GM23338 (cell line): Measurements from ENCODE around the gene FCER1G. TPM values are rescaled to one million over a fixed set of nuclear protein-coding genes. Genes with fewer than 3 reads are reported as not detected.

ENCODE experiments used
- ATAC-seq: fragments of 200-7000 bp; cut with Tn5 transposase; 3 replicates; pipeline ENCODE4 v1.9.1; 2020
- DNase-seq: peaks from one replicate; pipeline ENCODE4 v3.0.0-alpha.2; 2015; ENCODE audit warnings: low spot score
- H2AFZ ChIP-seq: fragments of 200-600 bp; sonication (generic); 2 replicates; pipeline ENCODE4 v1.8.0; 2016; ENCODE audit warnings: antibody characterized with exemption, mild to moderate bottlenecking, moderate library complexity
- H3F3A ChIP-seq: fragments of 200-600 bp; sonication (generic); replicated peaks from 2 replicates; pipeline ENCODE4 v1.8.0; 2017; ENCODE audit warnings: antibody characterized with exemption, mixed run types, low read depth
- H3K27ac ChIP-seq: fragments of 200-600 bp; sonication (generic); 2 replicates; pipeline ENCODE4 v1.6.1; 2016; ENCODE audit warnings: low read depth
- H3K27me3 ChIP-seq: fragments of 200-600 bp; sonication (generic); 2 replicates; pipeline ENCODE4 v1.8.0; 2016; ENCODE audit warnings: mild to moderate bottlenecking, mixed run types, moderate library complexity; ENCODE audit not compliant: insufficient read depth
- H3K36me3 ChIP-seq: fragments of 200-600 bp; sonication (generic); 2 replicates; pipeline ENCODE4 v1.8.0; 2016; ENCODE audit warnings: mild to moderate bottlenecking; ENCODE audit not compliant: insufficient read depth
- H3K4me1 ChIP-seq: fragments of 200-600 bp; sonication (generic); 2 replicates; pipeline ENCODE4 v1.8.0; 2016; ENCODE audit warnings: mild to moderate bottlenecking, moderate library complexity; ENCODE audit not compliant: insufficient read depth
- H3K4me2 ChIP-seq: fragments of 200-600 bp; sonication (generic); 2 replicates; pipeline ENCODE4 v1.7.1; 2017; ENCODE audit warnings: mixed run types
- H3K4me3 ChIP-seq: fragments of 200-600 bp; sonication (generic); 2 replicates; pipeline ENCODE4 v1.6.1; 2016; ENCODE audit warnings: mixed run types
- H3K79me2 ChIP-seq: fragments of 200-600 bp; sonication (generic); replicated peaks from 2 replicates; pipeline ENCODE4 v1.8.0; 2017; ENCODE audit warnings: mild to moderate bottlenecking; ENCODE audit not compliant: insufficient read depth
- H3K9me2 ChIP-seq: fragments of 200-600 bp; sonication (generic); 2 replicates; pipeline ENCODE4 v1.8.0; 2017; ENCODE audit not compliant: insufficient read depth
- H4K20me1 ChIP-seq: fragments of 200-600 bp; sonication (generic); replicated peaks from 2 replicates; pipeline ENCODE4 v1.8.0; 2017; ENCODE audit warnings: mild to moderate bottlenecking; ENCODE audit not compliant: insufficient read depth
- H3K27ac Mint-ChIP-seq: 2 replicates; pipeline ENCODE4 v1.8.0; 2020; ENCODE audit warnings: inconsistent platforms, mild to moderate bottlenecking, moderate library complexity, mixed read lengths
- H3K27me3 Mint-ChIP-seq: 3 replicates; pipeline ENCODE4 v1.8.0; 2022; ENCODE audit warnings: low read depth, mild to moderate bottlenecking, moderate library complexity, mixed read lengths, inconsistent platforms; ENCODE audit not compliant: insufficient read depth, poor library complexity
- H3K36me3 Mint-ChIP-seq: 3 replicates; pipeline ENCODE4 v1.8.0; 2021; ENCODE audit warnings: low read depth, mild to moderate bottlenecking, inconsistent platforms, moderate library complexity, mixed read lengths
- H3K4me1 Mint-ChIP-seq: 3 replicates; pipeline ENCODE4 v1.8.0; 2020; ENCODE audit warnings: mild to moderate bottlenecking, inconsistent platforms, mixed read lengths
- H3K4me3 Mint-ChIP-seq: 3 replicates; pipeline ENCODE4 v1.8.0; 2021; ENCODE audit warnings: moderate library complexity, mild to moderate bottlenecking, inconsistent platforms, mixed read lengths
- H3K9me3 Mint-ChIP-seq: 3 replicates; pipeline ENCODE4 v1.8.0; 2020; ENCODE audit warnings: moderate library complexity, mild to moderate bottlenecking, inconsistent platforms, mixed read lengths
- CREB1 ChIP-seq: fragments of 250-450 bp; sonication (Bioruptor Pico); IDR thresholded peaks from 2 replicates; pipeline ENCODE4 v1.5.0; 2020; ENCODE audit warnings: low read depth, mild to moderate bottlenecking, moderate library complexity
- CTCF ChIP-seq, 2 experiments: fragments of 200-600 bp in 1 of 2; sonication (generic) in 1 of 2; conservative IDR thresholded peaks; 2 replicates each; pipeline versions ENCODE4 v1.5.1 to v1.6.1; 2016 to 2017; ENCODE audit warnings: antibody characterized with exemption in 2 of 2, low read depth in 2 of 2, mild to moderate bottlenecking in 2 of 2, moderate library complexity in 1 of 2
- ETS1 ChIP-seq: IDR thresholded peaks from 2 replicates; pipeline ENCODE4 v1.6.1; 2016; ENCODE audit warnings: antibody characterized with exemption
- EZH2 ChIP-seq: fragments of 200-600 bp; sonication (generic); IDR thresholded peaks from one replicate; pipeline ENCODE4 v1.8.0; 2017; ENCODE audit warnings: antibody characterized with exemption, mild to moderate bottlenecking, low read depth; ENCODE audit not compliant: unreplicated experiment
- EZH2phosphoT487 ChIP-seq: fragments of 200-600 bp; sonication (generic); IDR thresholded peaks from one replicate; pipeline ENCODE4 v1.8.1; 2018; ENCODE audit warnings: antibody characterized with exemption; ENCODE audit not compliant: unreplicated experiment
- REST ChIP-seq: IDR thresholded peaks from one replicate; pipeline ENCODE4 v1.6.1; 2018; ENCODE audit warnings: antibody characterized with exemption; ENCODE audit not compliant: unreplicated experiment
- ZNF114 ChIP-seq: fragments of 250-450 bp; sonication (Bioruptor Pico); IDR thresholded peaks from 2 replicates; pipeline ENCODE4 v1.5.0; 2020; ENCODE audit warnings: mild to moderate bottlenecking, moderate library complexity
- ZNF462 ChIP-seq: fragments of 250-450 bp; sonication (Bioruptor Pico); IDR thresholded peaks from 2 replicates; pipeline ENCODE4 v1.5.0; 2020; ENCODE audit warnings: mild to moderate bottlenecking, moderate library complexity
- polyA plus RNA-seq: library from polyadenylated mRNA; unstranded; fragments of >200 nt; fragmentation: Nextera tagmentation; extraction: Ambion mirVana; gene quantifications from 2 replicates; pipeline ENCODE4 v1.2.1, GENCODE V29; 2016
- total RNA-seq: library from RNA; depleted of rRNA; stranded (reverse); fragments of >200 nt; shearing (Covaris generic); gene quantifications from 2 replicates; pipeline ENCODE4 v1.2.3, GENCODE V29; 2014

The FCER1G gene
- total and polyA plus RNA-seq, 2 experiments from 2014 or later, result 1.1 TPM; not detected in 1

- Mint-ChIP-seq H3K4me3 (peak overlapping the region; percentile 98), H3K4me1 (peaks cover 15% of the 10 kb centered on the region), H3K27ac (peak overlapping the region; percentile 99), H3K36me3 (peaks cover 27% of the 10 kb centered on the region), H3K27me3 (peaks cover 2% of the 10 kb centered on the region), H3K9me3 (no peaks in the 10 kb centered on the region)
- peak overlapping the region; percentile 92; the same call in 1 of the 2 replicates for H3K27ac ChIP-seq
- peaks cover 15% of the 10 kb centered on the region; the same call in 1 of the 2 replicates for H3K4me1 ChIP-seq
- DNase-seq (no peak), ATAC-seq (no peak)
- peak overlapping the region; percentile 98; the same call in 1 of the 2 replicates for H2AFZ ChIP-seq
- H3K4me3 ChIP-seq, result peak overlapping the region; percentile 99
- H3K9me2 ChIP-seq, result no peaks in the 10 kb centered on the region
- no peaks in the 10 kb centered on the region for H3F3A ChIP-seq
- peaks cover 8% of the 10 kb centered on the region for H3K79me2 ChIP-seq
- peaks cover 7% of the 10 kb centered on the region for H3K36me3 ChIP-seq
- no peaks in the 10 kb centered on the region for H3K27me3 ChIP-seq
- TF ChIP-seq ZNF114 (CRISPR knock-in tag) (no peak), EZH2 (no peak), CTCF (conservative IDR thresholded peaks at IDR 0.05; ENCODE audit: low read depth in 2 of 2) (no peak; a peak in 1 of 4 replicates), ZNF462 (CRISPR knock-in tag) (no peak), ETS1 (no peak), CREB1 (CRISPR knock-in tag) (no peak), EZH2phosphoT487 (no peak), REST (no peak)
- H3K4me2 ChIP-seq, result peak overlapping the region; percentile 100
- H4K20me1 ChIP-seq, result peaks cover 6% of the 10 kb centered on the region; the same call in 1 of the 2 replicates
Observed at GRCh38 chr1:161177936-161178244, 37.2 kb upstream of the FCER1G start.
